ENCODE results near the gene ELOVL5.

Gene ELOVL5

GRCh38 chr6:53284901-53285300, 63.8 kb downstream of the ELOVL5 start:
- no peak overlapping the region for H2BK15ac ChIP-seq (ENCODE audit: low read depth, poor library complexity, severe bottlenecking)
- H3K36me3 ChIP-seq (ENCODE audit: control insufficient read depth in 1 of 2, insufficient read depth in 2 of 2, low read depth in 1 of 2, low read length in 2 of 2), result peaks cover 7 to 21% of the 10 kb centered on the region in 2 experiments
- no peak overlapping the region for H4K91ac ChIP-seq (ENCODE audit: low read length)
- no peak overlapping the region for H3K4me3 ChIP-seq (ENCODE audit: insufficient read depth in 1 of 2, low read depth in 1 of 2, low read length in 2 of 2)
- peaks cover 20% of the 10 kb centered on the region for H3K79me1 ChIP-seq (replicated peaks; ENCODE audit: low read length, poor library complexity, severe bottlenecking)
- H3K4ac ChIP-seq (ENCODE audit: low read depth in 1 of 2, low read length in 2 of 2), result no peak overlapping the region
- no peak overlapping the region for H2AK5ac ChIP-seq (ENCODE audit: low read length, severe bottlenecking)
- H3K9ac ChIP-seq (ENCODE audit: low read length), result no peak overlapping the region
- no peak for DNase-seq
- H3K4me2 ChIP-seq (ENCODE audit: low read length, poor library complexity, severe bottlenecking), result no peak overlapping the region
- H2AFZ ChIP-seq (ENCODE audit: low read depth, low read length), result no peak overlapping the region
- H2BK120ac ChIP-seq (ENCODE audit: low read depth, low read length), result no peak overlapping the region
- no peak overlapping the region for H3K27ac ChIP-seq (ENCODE audit: low read length, poor library complexity, severe bottlenecking)
- no peaks in the 10 kb centered on the region for H3K27me3 ChIP-seq (ENCODE audit: control insufficient read depth in 1 of 2, insufficient read depth in 1 of 2, low read length in 2 of 2)
- no peak overlapping the region for H2BK5ac ChIP-seq (ENCODE audit: low read depth, low read length, poor library complexity, severe bottlenecking)
- H3K23ac ChIP-seq (ENCODE audit: low read length in 2 of 2), result no peak overlapping the region
- H3K4me1 ChIP-seq (ENCODE audit: control insufficient read depth, insufficient read depth, low read depth, low read length), result peaks cover 11% of the 10 kb centered on the region
- H3K18ac ChIP-seq (ENCODE audit: low read depth in 1 of 2, low read length in 2 of 2), result no peak overlapping the region
- H3K9me3 ChIP-seq (ENCODE audit: control insufficient read depth, low read length), result no peaks in the 10 kb centered on the region
- H3K14ac ChIP-seq (ENCODE audit: low read length in 2 of 2), result no peak overlapping the region
- H2BK12ac ChIP-seq (ENCODE audit: low read length in 2 of 2), result no peak overlapping the region
- no peak overlapping the region for H4K8ac ChIP-seq (ENCODE audit: low read length)
- 96% methylated on average over 3 of the region's 4 CpGs for WGBS

- H2AK5ac ChIP-seq (ENCODE audit: low read length, severe bottlenecking), result no peak overlapping the region
- H4K8ac ChIP-seq (ENCODE audit: low read length), result no peak overlapping the region
- H3K4me3 ChIP-seq (ENCODE audit: insufficient read depth in 1 of 2, low read depth in 1 of 2, low read length in 2 of 2), result no peak overlapping the region
- no peak overlapping the region for H3K4me2 ChIP-seq (ENCODE audit: low read length, poor library complexity, severe bottlenecking)
- no peak overlapping the region for H2BK5ac ChIP-seq (ENCODE audit: low read depth, low read length, poor library complexity, severe bottlenecking)
- H3K9me3 ChIP-seq (ENCODE audit: control insufficient read depth, low read length), result no peaks in the 10 kb centered on the region
- H2BK12ac ChIP-seq (ENCODE audit: low read length in 2 of 2), result no peak overlapping the region
- no peak overlapping the region for H2AFZ ChIP-seq (ENCODE audit: low read depth, low read length)
- no peak overlapping the region for H3K4ac ChIP-seq (ENCODE audit: low read depth in 1 of 2, low read length in 2 of 2)
- no peak overlapping the region for H3K14ac ChIP-seq (ENCODE audit: low read length in 2 of 2)
- peaks cover 34% of the 10 kb centered on the region for H3K79me1 ChIP-seq (replicated peaks; ENCODE audit: low read length, poor library complexity, severe bottlenecking)
- no peak overlapping the region for H2BK15ac ChIP-seq (ENCODE audit: low read depth, poor library complexity, severe bottlenecking)
- peak overlapping the region; percentile 58 for H3K9ac ChIP-seq (ENCODE audit: low read length)
- peaks cover 11% of the 10 kb centered on the region for H3K4me1 ChIP-seq (ENCODE audit: control insufficient read depth, insufficient read depth, low read depth, low read length)
- H3K36me3 ChIP-seq (ENCODE audit: control insufficient read depth in 1 of 2, insufficient read depth in 2 of 2, low read depth in 1 of 2, low read length in 2 of 2), result peaks cover 10 to 32% of the 10 kb centered on the region in 2 experiments
- no peak overlapping the region for H3K27ac ChIP-seq (ENCODE audit: low read length, poor library complexity, severe bottlenecking)
- no peak overlapping the region for H4K91ac ChIP-seq (ENCODE audit: low read length)
- WGBS, result 93% methylated on average over 2 of the region's 2 CpGs
- no peak overlapping the region for H3K23ac ChIP-seq (ENCODE audit: low read length in 2 of 2)
- no peaks in the 10 kb centered on the region for H3K27me3 ChIP-seq (ENCODE audit: control insufficient read depth in 1 of 2, insufficient read depth in 1 of 2, low read length in 2 of 2)
- H3K18ac ChIP-seq (ENCODE audit: low read depth in 1 of 2, low read length in 2 of 2), result no peak overlapping the region
- peak; percentile 53 for DNase-seq
- no peak overlapping the region for H2BK120ac ChIP-seq (ENCODE audit: low read depth, low read length)
These were observed 66.0 kb downstream of the ELOVL5 start for GRCh38 chr6:53282741-53283140.

DNA sequence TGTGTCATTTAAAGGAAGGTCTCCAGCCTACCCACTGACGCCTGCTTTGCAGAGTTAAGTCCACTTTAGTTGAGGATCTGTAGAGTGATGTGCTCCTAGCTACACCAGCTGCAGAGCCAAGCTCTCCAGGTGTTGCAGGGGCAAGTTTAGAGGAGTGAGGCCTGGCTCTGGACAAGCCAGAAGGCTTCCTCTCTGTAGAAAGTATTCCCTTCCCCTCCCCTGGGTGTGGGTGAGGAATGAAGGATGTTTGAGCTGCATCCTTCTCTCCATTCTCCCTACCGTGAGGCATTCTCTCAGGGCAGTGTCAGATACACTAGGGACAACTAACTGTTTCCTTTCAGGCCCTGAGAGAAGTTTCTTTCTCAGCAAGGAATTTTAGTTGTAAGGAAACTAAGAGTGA, 66.5 kb downstream of the ELOVL5 start:
- Histone ChIP-seq H3K4ac (ENCODE audit: low read depth in 1 of 2, low read length in 2 of 2) (peak overlapping the region in 1 of 2 experiments; percentile 17), H3K4me2 (ENCODE audit: low read length, poor library complexity, severe bottlenecking) (no peak overlapping the region), H3K27ac (ENCODE audit: low read length, poor library complexity, severe bottlenecking) (peak overlapping the region; percentile 50), H3K4me3 (ENCODE audit: insufficient read depth in 1 of 2, low read depth in 1 of 2, low read length in 2 of 2) (no peak overlapping the region), H3K23ac (ENCODE audit: low read length in 2 of 2) (peak overlapping the region in 1 of 2 experiments; percentile 59), H3K36me3 (ENCODE audit: control insufficient read depth in 1 of 2, insufficient read depth in 2 of 2, low read depth in 1 of 2, low read length in 2 of 2) (peaks cover 11 to 36% of the 10 kb centered on the region in 2 experiments), H3K9me3 (ENCODE audit: control insufficient read depth, low read length) (no peaks in the 10 kb centered on the region), H3K79me1 (replicated peaks; ENCODE audit: low read length, poor library complexity, severe bottlenecking) (peaks cover 33% of the 10 kb centered on the region), H2BK5ac (ENCODE audit: low read depth, low read length, poor library complexity, severe bottlenecking) (no peak overlapping the region), H2AFZ (ENCODE audit: low read depth, low read length) (no peak overlapping the region), H3K27me3 (ENCODE audit: control insufficient read depth in 1 of 2, insufficient read depth in 1 of 2, low read length in 2 of 2) (no peaks in the 10 kb centered on the region), H3K9ac (ENCODE audit: low read length) (peak overlapping the region; percentile 58), H3K4me1 (ENCODE audit: control insufficient read depth, insufficient read depth, low read depth, low read length) (peaks cover 11% of the 10 kb centered on the region), H2BK120ac (ENCODE audit: low read depth, low read length) (no peak overlapping the region), H2BK12ac (ENCODE audit: low read length in 2 of 2) (no peak overlapping the region), H3K18ac (ENCODE audit: low read depth in 1 of 2, low read length in 2 of 2) (no peak overlapping the region), H3K14ac (ENCODE audit: low read length in 2 of 2) (no peak overlapping the region), H4K91ac (ENCODE audit: low read length) (no peak overlapping the region), H2BK15ac (ENCODE audit: low read depth, poor library complexity, severe bottlenecking) (peak overlapping the region; percentile 75), H4K8ac (ENCODE audit: low read length) (no peak overlapping the region), H2AK5ac (ENCODE audit: low read length, severe bottlenecking) (peak overlapping the region; percentile 20)
- DNase-seq, result peak; percentile 32
- 77% methylated on average over 1 of the region's 2 CpGs for WGBS

DNA sequence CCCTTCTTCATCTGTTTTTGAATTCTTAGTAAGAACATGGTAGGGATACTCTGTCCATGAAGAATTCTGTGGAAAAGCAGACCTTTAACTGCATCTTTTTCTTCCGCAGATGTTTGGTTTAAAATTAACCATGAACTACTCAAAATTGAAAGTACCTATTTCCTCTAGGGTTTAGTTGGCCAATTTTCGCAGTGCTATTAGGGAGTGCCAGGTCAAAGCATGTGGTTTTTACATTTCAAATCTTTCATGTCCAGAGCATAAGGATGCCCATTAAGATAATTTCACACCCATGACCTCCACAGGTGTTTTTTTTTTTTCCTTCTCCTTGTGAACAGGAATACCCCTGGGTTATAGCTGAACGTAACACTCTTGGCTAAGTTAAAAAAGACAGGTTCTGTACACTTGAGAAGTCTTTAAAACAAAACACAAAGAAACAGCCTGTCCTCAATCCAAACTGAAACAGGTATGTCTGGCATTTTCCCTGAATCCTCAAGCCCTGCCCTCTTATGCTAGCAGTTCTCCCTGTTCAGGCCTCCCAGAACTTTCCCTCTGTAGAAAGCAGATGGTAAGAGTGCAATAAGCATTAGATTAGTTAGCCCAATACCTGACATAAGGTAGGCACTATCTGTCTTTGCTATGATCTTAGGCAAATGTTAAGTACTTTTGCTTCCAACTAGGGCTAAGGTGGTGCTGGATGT, 67.1 kb downstream of the ELOVL5 start:
- Histone ChIP-seq H2BK120ac (ENCODE audit: low read depth, low read length) (no peak overlapping the region), H3K9me3 (ENCODE audit: control insufficient read depth, low read length) (no peaks in the 10 kb centered on the region), H4K91ac (ENCODE audit: low read length) (no peak overlapping the region), H3K4me3 (ENCODE audit: insufficient read depth in 1 of 2, low read depth in 1 of 2, low read length in 2 of 2) (no peak overlapping the region), H3K79me1 (replicated peaks; ENCODE audit: low read length, poor library complexity, severe bottlenecking) (peaks cover 38% of the 10 kb centered on the region), H2AFZ (ENCODE audit: low read depth, low read length) (no peak overlapping the region), H3K9ac (ENCODE audit: low read length) (peak overlapping the region; percentile 58), H3K4ac (ENCODE audit: low read depth in 1 of 2, low read length in 2 of 2) (no peak overlapping the region), H3K4me2 (ENCODE audit: low read length, poor library complexity, severe bottlenecking) (peak overlapping the region; percentile 30), H4K8ac (ENCODE audit: low read length) (no peak overlapping the region), H3K4me1 (ENCODE audit: control insufficient read depth, insufficient read depth, low read depth, low read length) (peaks cover 11% of the 10 kb centered on the region), H3K14ac (ENCODE audit: low read length in 2 of 2) (no peak overlapping the region), H3K36me3 (ENCODE audit: control insufficient read depth in 1 of 2, insufficient read depth in 2 of 2, low read depth in 1 of 2, low read length in 2 of 2) (peaks cover 11 to 39% of the 10 kb centered on the region in 2 experiments), H2BK15ac (ENCODE audit: low read depth, poor library complexity, severe bottlenecking) (no peak overlapping the region), H3K18ac (ENCODE audit: low read depth in 1 of 2, low read length in 2 of 2) (no peak overlapping the region), H2AK5ac (ENCODE audit: low read length, severe bottlenecking) (peak overlapping the region; percentile 49), H3K27ac (ENCODE audit: low read length, poor library complexity, severe bottlenecking) (peak overlapping the region; percentile 50), H2BK12ac (ENCODE audit: low read length in 2 of 2) (no peak overlapping the region), H3K27me3 (ENCODE audit: control insufficient read depth in 1 of 2, insufficient read depth in 1 of 2, low read length in 2 of 2) (no peaks in the 10 kb centered on the region), H2BK5ac (ENCODE audit: low read depth, low read length, poor library complexity, severe bottlenecking) (no peak overlapping the region), H3K23ac (ENCODE audit: low read length in 2 of 2) (no peak overlapping the region)
- no peak for DNase-seq
- WGBS, result 96% methylated on average over 3 of the region's 3 CpGs
